PC-3 (cell line): ENCODE measurements around the gene DEFB108B. TPM values are rescaled to one million over a fixed set of nuclear protein-coding genes. Genes with fewer than 3 reads are reported as not detected.
"Not testable (repeated sequence)": the region's sequence is repeated elsewhere in the genome, so short reads cannot be mapped to it uniquely, and the experiment has no call there.

ENCODE experiments used
- ATAC-seq: fragments of 200-7000 bp; cut with Tn5 transposase; 2 replicates; pipeline ENCODE4 v1.9.1; 2020; ENCODE audit warnings: mild to moderate bottlenecking, moderate library complexity
- BruUV-seq: library from RNA; stranded (reverse); fragments of 400-500 nt; replicated peaks from 2 replicates; lab custom pipeline; 2021; lab: Mats Ljungman, UMichigan
- CTCF ChIA-PET: fragments of 300-600 bp; sonication (Branson Sonifier 250); formaldehyde crosslinking; loops from one replicate; lab custom pipeline; 2022; ENCODE audit warnings: antibody characterized with exemption; lab: Charles Lee
- POLR2A ChIA-PET: fragments of 300-600 bp; sonication (Branson Sonifier 250); formaldehyde crosslinking; loops from one replicate; lab custom pipeline; 2022; ENCODE audit warnings: antibody characterized with exemption; ENCODE audit not compliant: unreplicated experiment; lab: Charles Lee
- DNase-seq: peaks from one replicate; pipeline ENCODE4 v3.0.0-alpha.2; 2015
- H2AFZ ChIP-seq: fragments of 300-600 bp; sonication (generic); 2 replicates; pipeline ENCODE4 v1.6.0; 2016; ENCODE audit warnings: antibody characterized with exemption, low read length
- H3F3A ChIP-seq: fragments of 300-600 bp; sonication (generic); one replicate; pipeline ENCODE4 v1.6.0; 2017; ENCODE audit warnings: antibody characterized with exemption, low read length, control low read depth, mild to moderate bottlenecking; ENCODE audit not compliant: unreplicated experiment
- H3K27ac ChIP-seq: fragments of 300-600 bp; sonication (generic); 2 replicates; pipeline ENCODE4 v1.5.1; 2016; ENCODE audit warnings: mild to moderate bottlenecking, low read length
- H3K27me3 ChIP-seq: fragments of 300-600 bp; sonication (generic); 2 replicates; pipeline ENCODE4 v1.6.1; 2016; ENCODE audit warnings: low read length, mixed read lengths
- H3K36me3 ChIP-seq: fragments of 300-600 bp; sonication (generic); 2 replicates; pipeline ENCODE4 v1.6.1; 2016; ENCODE audit warnings: low read depth, mixed run types, low read length, mixed read lengths
- H3K4me1 ChIP-seq: fragments of 300-600 bp; sonication (generic); 2 replicates; pipeline ENCODE4 v1.5.1; 2016; ENCODE audit warnings: low read length; ENCODE audit not compliant: insufficient read depth
- H3K4me2 ChIP-seq: fragments of 300-600 bp; sonication (generic); 2 replicates; pipeline ENCODE4 v1.6.0; 2016; ENCODE audit warnings: low read length
- H3K4me3 ChIP-seq: fragments of 300-600 bp; sonication (generic); 2 replicates; pipeline ENCODE4 v1.5.1; 2016; ENCODE audit warnings: mild to moderate bottlenecking, low read length, mixed read lengths
- H3K79me2 ChIP-seq: fragments of 300-600 bp; sonication (generic); 2 replicates; pipeline ENCODE4 v1.6.1; 2017; ENCODE audit warnings: low read length, mixed read lengths
- H3K9ac ChIP-seq: fragments of 300-600 bp; sonication (generic); 2 replicates; pipeline ENCODE4 v1.6.0; 2016; ENCODE audit warnings: mild to moderate bottlenecking, low read length
- H3K9me2 ChIP-seq: fragments of 300-600 bp; sonication (generic); replicated peaks from 2 replicates; pipeline ENCODE4 v1.6.1; 2016; ENCODE audit warnings: mixed run types, low read length, mixed read lengths
- H3K9me3 ChIP-seq: fragments of 300-600 bp; sonication (generic); 2 replicates; pipeline ENCODE4 v1.6.1; 2016; ENCODE audit warnings: low read length, mixed read lengths
- H4K20me1 ChIP-seq: fragments of 300-600 bp; sonication (generic); 2 replicates; pipeline ENCODE4 v1.6.1; 2016; ENCODE audit warnings: low read length, mixed read lengths
- CTCF ChIP-seq: fragments of 300-600 bp; sonication (generic); conservative IDR thresholded peaks from 2 replicates; pipeline ENCODE4 v1.5.1; 2017; ENCODE audit warnings: antibody characterized with exemption, low read depth, mild to moderate bottlenecking, low read length
- intact Hi-C: fragments of 100-400 bp; cut with micrococcal nuclease; formaldehyde crosslinking; loops from 2 replicates; pipeline ENCODE4 v1.9.0; 2023
- total RNA-seq: library from RNA; depleted of rRNA; stranded (reverse); fragments of >200 nt; gene quantifications from 2 replicates; pipeline ENCODE4 v1.2.3, GENCODE V29; 2014

Gene DEFB108B
- total RNA-seq, 1 experiment from 2014 or later = not detected

GRCh38 chr11:71860835-71861234, 27.8 kb downstream of the DEFB108B start:
- BruUV-seq, POLR2A ChIA-PET, H3K9ac ChIP-seq, H3K4me2 ChIP-seq, CTCF ChIA-PET, H3K4me3 ChIP-seq, H3K79me2 ChIP-seq, DNase-seq, H3F3A ChIP-seq, H3K9me3 ChIP-seq, H4K20me1 ChIP-seq, H2AFZ ChIP-seq, H3K36me3 ChIP-seq, H3K4me1 ChIP-seq, H3K27ac ChIP-seq, H3K27me3 ChIP-seq, intact Hi-C loops, ATAC-seq, H3K9me2 ChIP-seq: not testable (repeated sequence)

- H3K4me2 ChIP-seq, H3F3A ChIP-seq, H3K36me3 ChIP-seq, H3K4me3 ChIP-seq, H3K9me3 ChIP-seq, H4K20me1 ChIP-seq, POLR2A ChIA-PET, H3K9me2 ChIP-seq, H3K9ac ChIP-seq, H3K4me1 ChIP-seq, H3K27ac ChIP-seq, intact Hi-C loops, H2AFZ ChIP-seq, H3K27me3 ChIP-seq, BruUV-seq, H3K79me2 ChIP-seq: not testable (repeated sequence)
- DNase-seq = peak; percentile 86
- TF ChIP-seq CTCF = peak; percentile 67
- CTCF ChIA-PET = interaction anchor here (0.8 kb wide), 1 partner anchor 9 kb away, joined by 5 read pairs; no protein-coding TSS in a partner anchor
- peak; percentile 99 for ATAC-seq
Measured at GRCh38 chr11:71863978-71864627, 31.1 kb downstream of the DEFB108B start.

- H3K4me2 ChIP-seq, H3K4me3 ChIP-seq, H3K9me2 ChIP-seq, H4K20me1 ChIP-seq, H3K27me3 ChIP-seq, H3K27ac ChIP-seq, H3K9ac ChIP-seq, DNase-seq, BruUV-seq, H3K79me2 ChIP-seq, H3K4me1 ChIP-seq, H3F3A ChIP-seq, H3K9me3 ChIP-seq, POLR2A ChIA-PET, H2AFZ ChIP-seq, intact Hi-C loops, H3K36me3 ChIP-seq, ATAC-seq: not testable (repeated sequence)
- CTCF ChIA-PET = interaction anchor here (0.7 kb wide), 1 partner anchor 19 kb away, joined by 3 read pairs; no protein-coding TSS in a partner anchor
Measured at GRCh38 chr11:71867209-71867608, 34.2 kb downstream of the DEFB108B start.

- H2AFZ ChIP-seq, POLR2A ChIA-PET, H3F3A ChIP-seq, intact Hi-C loops, BruUV-seq, H3K4me3 ChIP-seq, H3K9ac ChIP-seq, H3K27me3 ChIP-seq, H3K27ac ChIP-seq, H3K79me2 ChIP-seq, DNase-seq, H3K4me1 ChIP-seq, ATAC-seq, H3K9me2 ChIP-seq, H3K36me3 ChIP-seq, H4K20me1 ChIP-seq, H3K4me2 ChIP-seq, CTCF ChIA-PET, H3K9me3 ChIP-seq: not testable (repeated sequence)
Measured at GRCh38 chr11:71869931-71870330, 36.9 kb downstream of the DEFB108B start.

GRCh38 chr11:71870661-71871060, 37.7 kb downstream of the DEFB108B start:
- intact Hi-C loops, H3K4me3 ChIP-seq, H3K9me3 ChIP-seq, H3K36me3 ChIP-seq, H3K9me2 ChIP-seq, H3K27ac ChIP-seq, H3F3A ChIP-seq, H3K27me3 ChIP-seq, POLR2A ChIA-PET, H2AFZ ChIP-seq, CTCF ChIA-PET, H3K9ac ChIP-seq, H3K4me2 ChIP-seq, DNase-seq, BruUV-seq, H4K20me1 ChIP-seq, H3K79me2 ChIP-seq, ATAC-seq, H3K4me1 ChIP-seq: not testable (repeated sequence)

GRCh38 chr11:71876262-71876661, 43.3 kb downstream of the DEFB108B start:
- H3K36me3 ChIP-seq, H3K9me2 ChIP-seq, CTCF ChIA-PET, BruUV-seq, H3F3A ChIP-seq, intact Hi-C loops, POLR2A ChIA-PET, H3K27me3 ChIP-seq, ATAC-seq, H3K9ac ChIP-seq, H3K4me2 ChIP-seq, H4K20me1 ChIP-seq, H3K4me3 ChIP-seq, H3K27ac ChIP-seq, H3K4me1 ChIP-seq, H3K9me3 ChIP-seq, H2AFZ ChIP-seq, H3K79me2 ChIP-seq, DNase-seq: not testable (repeated sequence)
